GM20000 (cell line): ENCODE data around the gene CCDC85C.

Experiments used
- DNase-seq: peaks from one replicate; pipeline ENCODE4 v3.0.0; 2012; ENCODE audit warnings: low spot score
- TF ChIP-seq, protein P1 (sequence below): IDR thresholded peaks from 2 replicates; pipeline ENCODE4 v1.5.1; 2012; ENCODE audit warnings: mild to moderate bottlenecking, control low read depth; ENCODE audit errors: extremely low read depth, missing control alignments

The CCDC85C gene

DNA sequence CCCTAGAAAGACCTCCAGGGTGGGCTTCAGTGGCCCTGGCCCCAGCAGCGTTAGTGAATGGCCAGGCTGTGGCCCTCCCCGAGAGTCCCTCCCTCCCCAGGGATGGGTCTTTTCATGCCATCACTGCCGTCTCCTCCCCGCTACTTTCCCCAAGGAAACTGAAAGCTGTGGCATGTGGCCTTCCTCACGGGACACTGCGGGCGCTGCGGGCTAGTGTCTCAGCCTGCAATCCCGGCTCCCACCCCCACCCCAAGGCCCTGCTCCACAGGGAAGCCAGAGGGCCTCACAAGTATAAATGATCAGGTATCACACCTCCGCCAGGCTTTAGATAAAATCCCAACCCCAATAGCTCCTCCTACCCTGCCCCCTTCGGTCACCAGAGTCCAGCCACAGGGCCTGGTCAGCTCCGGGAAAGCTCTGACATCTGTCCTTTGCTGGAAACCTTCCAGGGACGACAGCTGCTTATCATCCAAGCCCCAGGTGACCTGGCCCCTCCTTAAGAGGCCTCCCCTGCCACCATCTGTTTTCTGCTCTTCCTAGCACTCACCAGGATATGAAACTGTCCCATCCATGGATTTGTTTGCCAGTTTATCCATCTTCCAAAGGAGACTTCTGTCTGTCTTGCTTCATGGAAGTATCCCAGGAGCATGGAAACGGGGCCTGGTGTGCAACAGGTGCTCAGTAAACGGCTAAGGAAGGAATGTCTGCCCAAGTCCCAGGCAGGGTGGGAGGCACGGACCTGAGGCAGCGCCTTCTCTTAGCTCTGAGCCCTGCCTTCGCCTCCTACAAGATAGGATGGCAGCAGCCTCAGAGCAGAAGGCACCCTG lies 31.6 kb downstream of the CCDC85C start:
- no peak for DNase-seq
- TF ChIP-seq, protein P1, sequence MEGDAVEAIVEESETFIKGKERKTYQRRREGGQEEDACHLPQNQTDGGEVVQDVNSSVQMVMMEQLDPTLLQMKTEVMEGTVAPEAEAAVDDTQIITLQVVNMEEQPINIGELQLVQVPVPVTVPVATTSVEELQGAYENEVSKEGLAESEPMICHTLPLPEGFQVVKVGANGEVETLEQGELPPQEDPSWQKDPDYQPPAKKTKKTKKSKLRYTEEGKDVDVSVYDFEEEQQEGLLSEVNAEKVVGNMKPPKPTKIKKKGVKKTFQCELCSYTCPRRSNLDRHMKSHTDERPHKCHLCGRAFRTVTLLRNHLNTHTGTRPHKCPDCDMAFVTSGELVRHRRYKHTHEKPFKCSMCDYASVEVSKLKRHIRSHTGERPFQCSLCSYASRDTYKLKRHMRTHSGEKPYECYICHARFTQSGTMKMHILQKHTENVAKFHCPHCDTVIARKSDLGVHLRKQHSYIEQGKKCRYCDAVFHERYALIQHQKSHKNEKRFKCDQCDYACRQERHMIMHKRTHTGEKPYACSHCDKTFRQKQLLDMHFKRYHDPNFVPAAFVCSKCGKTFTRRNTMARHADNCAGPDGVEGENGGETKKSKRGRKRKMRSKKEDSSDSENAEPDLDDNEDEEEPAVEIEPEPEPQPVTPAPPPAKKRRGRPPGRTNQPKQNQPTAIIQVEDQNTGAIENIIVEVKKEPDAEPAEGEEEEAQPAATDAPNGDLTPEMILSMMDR: no peak

DNA sequence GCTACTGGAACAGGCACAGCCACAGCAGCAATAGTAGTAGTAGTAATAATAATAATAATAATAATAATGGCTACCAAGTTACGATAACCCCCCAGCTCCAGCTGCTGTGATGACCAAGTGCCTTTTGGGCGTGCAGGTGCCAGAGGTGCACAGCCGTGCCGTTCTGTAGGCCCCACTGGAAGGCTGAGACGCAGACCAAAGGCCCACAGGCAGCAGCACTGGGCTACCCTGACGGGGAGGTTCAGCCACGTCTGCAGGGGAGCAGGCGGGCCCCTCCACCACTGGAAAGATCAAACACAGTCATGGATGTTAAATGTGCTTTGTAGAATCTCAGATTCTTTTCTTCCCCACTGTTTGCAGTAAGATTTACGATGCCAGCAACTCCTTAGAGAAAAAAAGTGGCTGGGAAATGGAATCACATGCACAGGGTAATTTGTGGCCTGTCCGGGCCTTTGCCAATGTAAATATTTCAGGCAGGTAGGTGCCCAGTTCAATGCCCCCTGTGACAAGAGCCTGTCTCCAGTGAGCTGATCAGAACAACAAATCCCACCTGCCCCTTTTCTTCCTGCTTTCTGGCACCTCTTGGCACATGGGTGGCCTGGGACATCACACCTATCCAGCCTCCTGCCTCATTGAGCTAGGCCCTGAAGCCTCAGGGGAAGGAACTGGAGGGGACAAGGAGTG lies 32.6 kb downstream of the CCDC85C start:
- no peak for DNase-seq
- TF ChIP-seq, protein P1: no peak

DNA sequence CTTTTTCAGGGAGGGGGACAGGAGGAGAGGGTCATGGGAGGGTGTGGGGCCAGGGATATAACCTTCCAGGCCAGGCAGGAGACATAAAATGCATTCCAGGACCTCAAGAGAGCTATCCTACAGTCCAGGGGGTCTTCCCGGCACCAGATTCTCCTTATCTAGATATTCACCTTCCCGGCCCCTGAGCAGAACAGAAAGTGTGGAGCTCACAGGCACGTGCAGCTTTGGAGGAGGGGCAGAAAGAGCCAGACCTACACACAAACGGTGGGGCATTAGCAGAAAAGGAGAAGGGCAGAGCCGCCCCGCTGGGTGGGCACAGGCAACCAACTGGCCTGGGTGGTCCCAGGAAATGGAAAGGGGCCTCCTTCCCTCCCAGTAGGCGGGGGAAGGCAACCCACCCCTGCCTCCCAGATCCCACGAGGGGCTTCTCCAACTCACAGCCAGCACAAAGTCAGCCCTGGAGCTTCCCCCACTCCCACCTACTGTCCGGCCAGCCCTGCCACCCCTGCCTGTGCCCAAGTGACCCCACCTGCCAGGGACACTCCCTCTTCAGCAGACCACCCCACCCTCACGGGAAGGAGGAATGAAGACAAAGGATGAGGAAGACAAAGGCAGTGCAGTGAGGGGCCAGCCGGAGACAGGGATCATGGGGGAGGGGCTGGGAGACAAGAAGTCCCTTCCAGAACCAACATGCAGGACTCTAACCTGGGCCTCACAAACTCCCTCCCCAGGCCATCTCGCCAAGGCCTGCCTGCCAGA lies 33.3 kb downstream of the CCDC85C start:
- TF ChIP-seq, protein P1: no peak
- no peak for DNase-seq

DNA sequence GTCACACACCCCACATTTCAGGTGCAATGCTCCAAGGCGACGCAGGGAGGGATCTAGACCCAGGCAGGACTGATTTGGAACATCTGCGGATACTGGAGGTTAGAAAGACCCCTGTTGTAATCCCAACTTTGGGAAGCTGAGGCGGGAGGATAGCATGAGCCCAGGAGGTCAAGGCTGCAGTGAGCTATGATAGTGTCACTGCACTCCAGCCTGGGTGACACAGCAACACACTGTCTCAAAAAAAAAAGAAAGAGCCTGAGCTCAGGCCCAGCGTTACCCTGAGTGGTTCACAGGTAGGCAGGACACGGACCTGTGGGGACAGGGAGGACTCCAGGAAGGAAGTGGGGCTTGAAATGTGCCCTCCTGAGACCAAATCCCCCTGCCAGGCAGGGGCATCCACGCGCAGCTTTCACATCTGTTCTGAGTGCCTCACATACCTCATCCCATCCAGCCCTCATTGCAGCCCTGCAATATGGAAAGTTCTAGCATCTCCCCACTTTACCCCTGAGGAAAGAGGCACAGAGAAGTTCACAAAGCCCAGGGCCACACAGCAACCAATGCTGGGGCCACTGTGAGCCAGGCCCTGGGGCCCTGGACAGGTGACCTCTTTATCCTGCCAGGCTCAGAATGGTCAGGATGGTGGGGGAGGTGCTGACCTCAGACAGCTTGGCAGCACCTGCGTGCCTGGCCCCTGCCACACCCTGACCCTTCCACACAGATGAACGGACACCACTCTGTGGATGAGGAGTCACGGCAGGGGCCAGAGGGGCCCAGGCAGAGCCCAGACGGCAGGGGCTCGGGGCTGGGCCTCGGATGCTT lies 34.1 kb downstream of the CCDC85C start:
- TF ChIP-seq, protein P1: no peak
- DNase-seq: no peak

DNA sequence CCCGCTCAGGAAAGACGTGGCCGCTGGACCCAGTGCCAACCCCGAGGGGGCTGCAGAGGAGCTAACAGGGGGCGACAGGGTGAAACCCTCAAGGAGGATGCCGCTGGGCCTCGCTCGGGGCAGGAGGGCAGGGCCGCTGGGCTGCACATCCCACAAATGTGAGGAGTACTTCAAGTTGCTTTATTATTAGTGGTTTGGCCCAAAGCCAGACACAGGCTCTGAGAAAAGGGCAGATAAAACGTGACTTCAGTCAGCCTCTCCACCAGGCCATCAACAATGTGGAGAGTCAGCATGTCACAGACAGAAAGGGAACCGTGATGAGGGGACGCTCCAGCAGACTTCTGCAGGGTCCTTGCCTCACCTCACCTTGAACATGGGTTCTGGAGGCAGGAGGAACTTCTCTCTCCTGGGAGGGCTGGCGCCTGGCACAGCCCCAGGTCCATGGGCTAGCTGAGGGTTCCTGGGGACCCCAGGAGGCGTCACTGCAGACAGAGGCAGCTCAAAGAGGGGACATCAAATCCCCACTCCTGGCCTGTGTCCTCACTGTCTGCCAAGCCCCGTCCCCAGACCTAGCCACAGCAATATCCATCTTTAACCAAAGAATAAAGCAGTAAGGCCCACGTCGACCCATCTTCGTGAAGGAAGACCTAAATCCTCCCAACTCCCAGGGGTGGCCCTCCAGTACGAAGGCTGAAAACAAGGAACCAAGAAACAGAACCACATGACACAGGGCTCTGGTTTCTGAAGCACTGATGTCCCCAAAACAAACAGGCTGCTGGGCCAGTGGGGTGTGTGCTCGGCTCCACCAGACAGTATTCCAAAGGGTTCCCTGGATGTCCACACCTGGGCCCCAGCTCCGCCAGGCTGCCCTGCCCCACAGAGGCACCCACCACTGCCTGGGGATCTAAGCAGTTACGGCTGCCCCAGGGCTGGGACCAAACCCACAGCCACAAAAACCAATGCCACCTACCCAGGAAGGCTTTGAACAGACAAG lies 35.1 kb downstream of the CCDC85C start:
- DNase-seq: no peak
- TF ChIP-seq, protein P1: no peak
